Medulla oblongata (tissue), 1 donor: ENCODE measurements around the gene DBT.

Experiments used
- DNase-seq: peaks from one replicate; pipeline ENCODE4 v3.0.0-alpha.2; 2015; ENCODE audit errors: extremely low spot score

DBT gene

GRCh38 chr1:100198596-100198995 is 51.0 kb downstream of the DBT start:
- DNase-seq: no peak

GRCh38 chr1:100188617-100189016 is 61.0 kb downstream of the DBT start:
- DNase-seq: peak; percentile 85

GRCh38 chr1:100187912-100188311 is 61.7 kb downstream of the DBT start:
- DNase-seq: peak; percentile 55

GRCh38 chr1:100184536-100184935 is 65.1 kb downstream of the DBT start:
- no peak for DNase-seq

- DNase-seq: no peak
Observed at GRCh38 chr1:100183370-100183769, 66.3 kb downstream of the DBT start.

GRCh38 chr1:100178091-100178490 is 71.5 kb downstream of the DBT start, which contains the start of gene LRRC39:
Gene LRRC39, minus strand, starts transcription at chr1:100178256. Its CDS starts 9,740 bp downstream, at chr1:100168516.
- DNase-seq: no peak

GRCh38 chr1:100177295-100178041 is 72.2 kb downstream of the DBT start:
- DNase-seq: no peak

GRCh38 chr1:100168051-100168450 is 81.6 kb downstream of the DBT start:
- DNase-seq: no peak

GRCh38 chr1:100164702-100165101 is 84.9 kb downstream of the DBT start:
- DNase-seq: no peak

GRCh38 chr1:100164216-100164615 is 85.4 kb downstream of the DBT start:
- peak; percentile 56 for DNase-seq

- DNase-seq: no peak
Observed at GRCh38 chr1:100162881-100163280, 86.8 kb downstream of the DBT start.

GRCh38 chr1:100152271-100152670 is 97.4 kb downstream of the DBT start:
- peak; percentile 25 for DNase-seq

GRCh38 chr1:100151679-100152078 is 98.0 kb downstream of the DBT start:
- DNase-seq: no peak

- no peak for DNase-seq
Observed at GRCh38 chr1:100147875-100148274, 101.8 kb downstream of the DBT start.

- no peak for DNase-seq
Observed at GRCh38 chr1:100146958-100147357, 102.7 kb downstream of the DBT start.

- no peak for DNase-seq
Observed at GRCh38 chr1:100145116-100145515, 104.5 kb downstream of the DBT start.

- no peak for DNase-seq
Observed at GRCh38 chr1:100142343-100142742, 107.3 kb downstream of the DBT start.

- no peak for DNase-seq
Observed at GRCh38 chr1:100141192-100141591, 108.4 kb downstream of the DBT start.

- DNase-seq: no peak
Observed at GRCh38 chr1:100137602-100138001, 112.0 kb downstream of the DBT start.
